Endothelial cell of umbilical vein (primary cell): ENCODE results near the gene RDH5. TPM values are rescaled to one million over a fixed set of nuclear protein-coding genes. Genes with fewer than 3 reads are reported as not detected.

ENCODE experiments used
- BruUV-seq: library from RNA; stranded (reverse); fragments of 400-500 nt; replicated peaks from 2 replicates; lab custom pipeline; 2021; lab: Mats Ljungman, UMichigan
- CTCF ChIA-PET: fragments of 300-600, 350-600 bp; sonication (Branson Sonifier 250); formaldehyde crosslinking; loops from one replicate; lab custom pipeline; 2021; ENCODE audit warnings: antibody characterized with exemption, inconsistent platforms; lab: Charles Lee
- POLR2A ChIA-PET: fragments of 300-600, 350-600 bp; sonication (Branson Sonifier 250); formaldehyde crosslinking; loops from one replicate; lab custom pipeline; 2021; ENCODE audit warnings: antibody characterized with exemption, inconsistent platforms; lab: Charles Lee
- DNase-seq: peaks from one replicate; pipeline ENCODE4 v3.0.0-alpha.2; 2011; ENCODE audit warnings: low read depth, low spot score
- FAIRE-seq: peaks from 2 replicates; lab custom pipeline; 2011; peaks lifted over from hg19 to GRCh38; lab: Jason Lieb, UNC
- H2AFZ ChIP-seq: 2 replicates; pipeline ENCODE4 v1.6.0; 2012; ENCODE audit warnings: low read depth, low read length, control low read depth, inconsistent platforms
- H3K27ac ChIP-seq: 2 replicates; pipeline ENCODE4 v1.5.1; 2011; ENCODE audit warnings: low read depth, mild to moderate bottlenecking, control low read depth, low read length, moderate library complexity; ENCODE audit not compliant: insufficient read depth
- H3K27me3 ChIP-seq, 2 experiments: 2 replicates each; pipeline versions ENCODE4 v1.6.0 to v1.6.1; 2011; ENCODE audit warnings: low read length in 2 of 2, mixed read lengths in 1 of 2; ENCODE audit not compliant: control insufficient read depth in 2 of 2, insufficient read depth in 2 of 2
- H3K36me3 ChIP-seq, 2 experiments: 2 replicates in 1 of 2; 3 replicates in 1 of 2; pipeline ENCODE4 v1.5.1; 2011; ENCODE audit warnings: low read length in 2 of 2, mild to moderate bottlenecking in 1 of 2, moderate library complexity in 1 of 2; ENCODE audit not compliant: control insufficient read depth in 2 of 2, insufficient read depth in 2 of 2; ENCODE audit errors: extremely low read depth in 1 of 2
- H3K4me1 ChIP-seq: 3 replicates; pipeline ENCODE4 v1.5.1; 2011; ENCODE audit warnings: mild to moderate bottlenecking, low read length; ENCODE audit not compliant: control insufficient read depth, insufficient read depth; ENCODE audit errors: extremely low read depth
- H3K4me2 ChIP-seq: 2 replicates; pipeline ENCODE4 v1.6.1; 2011; ENCODE audit warnings: low read length, control low read depth, mixed read lengths; ENCODE audit not compliant: insufficient read depth
- H3K4me3 ChIP-seq, 3 experiments: fragments of 200-600 bp in 1 of 3; sonication (generic), shearing (Covaris generic) in 1 of 3; replicated peaks in 1 of 3; 2 replicates each; pipeline ENCODE4 v1.5.1; 2011 to 2016; ENCODE audit warnings: control low read depth in 3 of 3, low read length in 3 of 3, mild to moderate bottlenecking in 2 of 3, inconsistent platforms in 1 of 3, low read depth in 1 of 3, moderate library complexity in 1 of 3; ENCODE audit not compliant: insufficient read depth in 1 of 3
- H3K79me2 ChIP-seq: 2 replicates; pipeline ENCODE4 v1.6.0; 2012; ENCODE audit warnings: low read length, inconsistent platforms; ENCODE audit not compliant: control insufficient read depth, insufficient read depth
- H3K9ac ChIP-seq: replicated peaks from 2 replicates; pipeline ENCODE3; 2011; ENCODE audit warnings: low read length, control low read depth; ENCODE audit not compliant: insufficient read depth; ENCODE audit errors: extremely low read depth
- H3K9me1 ChIP-seq: replicated peaks from 3 replicates; pipeline ENCODE4 v1.6.0; 2011; ENCODE audit warnings: mild to moderate bottlenecking, low read length; ENCODE audit not compliant: control insufficient read depth, insufficient read depth; ENCODE audit errors: extremely low read depth
- H3K9me3 ChIP-seq: replicated peaks from 2 replicates; pipeline ENCODE4 v1.5.1; 2012; ENCODE audit warnings: low read length, inconsistent platforms; ENCODE audit not compliant: control insufficient read depth, insufficient read depth
- H4K20me1 ChIP-seq: replicated peaks from 2 replicates; pipeline ENCODE3; 2011; ENCODE audit warnings: mild to moderate bottlenecking, low read length; ENCODE audit not compliant: control insufficient read depth, insufficient read depth; ENCODE audit errors: extremely low read depth
- EZH2 ChIP-seq: IDR thresholded peaks from 2 replicates; pipeline ENCODE4 v1.6.1; 2012; ENCODE audit warnings: borderline replicate concordance, low read depth, mild to moderate bottlenecking, moderate library complexity, low read length, inconsistent platforms; ENCODE audit not compliant: severe bottlenecking
- FOS ChIP-seq: IDR thresholded peaks from 2 replicates; pipeline ENCODE4 v1.6.1; 2011; ENCODE audit warnings: mild to moderate bottlenecking, low read length, moderate library complexity, borderline replicate concordance; ENCODE audit not compliant: insufficient read depth
- GATA2 ChIP-seq: IDR thresholded peaks from 2 replicates; pipeline ENCODE4 v1.7.0; 2011; ENCODE audit warnings: low read depth, mild to moderate bottlenecking, moderate library complexity, mixed read lengths, low read length; ENCODE audit not compliant: insufficient read length, insufficient read depth
- JUN ChIP-seq: IDR thresholded peaks from 2 replicates; pipeline ENCODE4 v1.6.1; 2011; ENCODE audit warnings: borderline replicate concordance, low read depth; ENCODE audit not compliant: insufficient read length, insufficient read depth
- MYC ChIP-seq: IDR thresholded peaks from one replicate; pipeline ENCODE4 v1.6.1; 2011; ENCODE audit warnings: mild to moderate bottlenecking, low read depth, low read length
- POLR2A ChIP-seq: IDR thresholded peaks from 2 replicates; pipeline ENCODE4 v1.6.1; 2012; ENCODE audit warnings: low read depth, mild to moderate bottlenecking, control low read depth, low read length
- POLR2AphosphoS5 ChIP-seq: IDR thresholded peaks from 2 replicates; pipeline ENCODE4 v1.6.1; 2012; ENCODE audit warnings: low read depth, mild to moderate bottlenecking, control low read depth, low read length, moderate library complexity; ENCODE audit not compliant: insufficient read depth
- dilution Hi-C: fragments of 300-500 bp; cut with MboI; formaldehyde crosslinking; loops from one replicate; pipeline ENCODE4 v1.15.0; 2019; ENCODE audit warnings: low sequenced_read_pairs; ENCODE audit not compliant: extremely low pct_ligation_motif_present
- intact Hi-C: fragments of 100-400 bp; cut with micrococcal nuclease; formaldehyde crosslinking; loops from one replicate; pipeline ENCODE4 v1.10.0; 2022
- polyA plus RNA-seq, 4 experiments: library from polyadenylated mRNA; depleted of rRNA in 3 of 4; stranded (reverse) in 3 of 4; unstranded in 1 of 4; fragments of >200 nt; gene quantifications; 2 replicates each; pipeline versions ENCODE4 v1.2.1 to v1.2.3, GENCODE V29; 2011 to 2012; ENCODE audit warnings: missing spikeins in 1 of 4
- total RNA-seq: library from RNA; stranded (reverse); gene quantifications from 2 replicates; pipeline ENCODE4 v1.2.3, GENCODE V29; 2021
- TF ChIP-seq, protein P1 (sequence below): IDR thresholded peaks from 2 replicates; pipeline ENCODE4 v1.6.1; 2011; ENCODE audit not compliant: insufficient read depth, insufficient read length
- TF ChIP-seq, protein P2 (sequence below), 2 donors: IDR thresholded peaks; 1 replicate in 1 of 2; 2 replicates in 1 of 2; pipeline ENCODE4 v1.5.1; 2011; ENCODE audit warnings: low read length in 2 of 2, mild to moderate bottlenecking in 2 of 2, moderate library complexity in 2 of 2, control low read depth in 1 of 2, inconsistent platforms in 1 of 2, low read depth in 1 of 2; ENCODE audit not compliant: insufficient read depth in 1 of 2; ENCODE audit errors: extremely low read depth in 1 of 2

RDH5 gene
- total and polyA plus RNA-seq, 2 donors (not counting 3 experiments of a cell fraction or from before 2014, with no cell fraction given): 2.7 to 3.7 TPM

DNA sequence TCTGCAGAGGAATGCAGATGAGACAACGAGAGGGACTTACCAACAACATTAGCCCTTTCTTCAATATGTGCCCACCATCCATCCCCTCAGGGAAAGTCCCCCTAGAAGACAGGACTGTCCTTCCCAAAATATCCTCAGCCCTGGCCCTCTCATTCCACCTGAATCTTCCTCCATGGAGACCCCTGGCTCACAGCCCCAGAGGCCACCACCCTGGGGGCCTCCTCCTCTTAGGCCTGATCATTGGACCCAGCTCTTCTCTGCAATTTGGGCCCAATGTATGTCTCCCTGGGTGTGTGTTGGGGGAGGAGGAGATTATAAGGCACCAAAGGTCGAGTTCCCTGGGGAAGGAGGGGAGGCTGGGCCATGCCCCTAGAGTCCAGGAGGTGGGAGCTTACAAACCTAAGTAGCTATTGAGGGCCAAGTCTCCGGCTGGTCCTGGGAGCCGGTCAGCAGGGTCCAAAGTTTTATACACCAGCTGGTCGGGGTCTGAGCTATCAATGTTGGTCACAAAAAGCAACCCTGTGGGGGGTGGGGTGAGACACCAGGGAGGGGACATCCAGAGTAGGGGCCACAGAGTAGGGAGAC is 20.6 kb upstream of the RDH5 start:
- CTCF ChIA-PET: interaction anchor here (1.0 to 1.5 kb wide), 3 partner anchors 11 to 54 kb away, joined by 3 to 5 read pairs (median 5); no protein-coding TSS in a partner anchor
- no peak overlapping the region for H3K4me3 ChIP-seq
- H3K9me3 ChIP-seq: no peaks in the 10 kb centered on the region
- intact Hi-C loops (loop anchor here (5.0 kb wide), 1 partner anchor 37 kb away; no protein-coding TSS in a partner anchor), dilution Hi-C loops (no loop called here)
- H3K79me2 ChIP-seq: no peaks in the 10 kb centered on the region
- H2AFZ ChIP-seq: no peak overlapping the region
- POLR2A ChIA-PET: no interaction called here
- no peak overlapping the region for H3K27ac ChIP-seq
- H3K9me1 ChIP-seq: no peaks in the 10 kb centered on the region
- no peaks in the 10 kb centered on the region for H3K4me1 ChIP-seq
- H3K27me3 ChIP-seq: no peaks in the 10 kb centered on the region
- no peak for FAIRE-seq
- no peak overlapping the region for H3K9ac ChIP-seq
- no peak for TF ChIP-seq GATA2
- TF ChIP-seq, protein P1, sequence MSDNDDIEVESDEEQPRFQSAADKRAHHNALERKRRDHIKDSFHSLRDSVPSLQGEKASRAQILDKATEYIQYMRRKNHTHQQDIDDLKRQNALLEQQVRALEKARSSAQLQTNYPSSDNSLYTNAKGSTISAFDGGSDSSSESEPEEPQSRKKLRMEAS: no peak
- no peak for TF ChIP-seq FOS
- no peak for TF ChIP-seq EZH2
- TF ChIP-seq POLR2AphosphoS5: no peak
- TF ChIP-seq JUN: no peak
- TF ChIP-seq MYC: no peak
- TF ChIP-seq POLR2A: no peak
- TF ChIP-seq, protein P2, sequence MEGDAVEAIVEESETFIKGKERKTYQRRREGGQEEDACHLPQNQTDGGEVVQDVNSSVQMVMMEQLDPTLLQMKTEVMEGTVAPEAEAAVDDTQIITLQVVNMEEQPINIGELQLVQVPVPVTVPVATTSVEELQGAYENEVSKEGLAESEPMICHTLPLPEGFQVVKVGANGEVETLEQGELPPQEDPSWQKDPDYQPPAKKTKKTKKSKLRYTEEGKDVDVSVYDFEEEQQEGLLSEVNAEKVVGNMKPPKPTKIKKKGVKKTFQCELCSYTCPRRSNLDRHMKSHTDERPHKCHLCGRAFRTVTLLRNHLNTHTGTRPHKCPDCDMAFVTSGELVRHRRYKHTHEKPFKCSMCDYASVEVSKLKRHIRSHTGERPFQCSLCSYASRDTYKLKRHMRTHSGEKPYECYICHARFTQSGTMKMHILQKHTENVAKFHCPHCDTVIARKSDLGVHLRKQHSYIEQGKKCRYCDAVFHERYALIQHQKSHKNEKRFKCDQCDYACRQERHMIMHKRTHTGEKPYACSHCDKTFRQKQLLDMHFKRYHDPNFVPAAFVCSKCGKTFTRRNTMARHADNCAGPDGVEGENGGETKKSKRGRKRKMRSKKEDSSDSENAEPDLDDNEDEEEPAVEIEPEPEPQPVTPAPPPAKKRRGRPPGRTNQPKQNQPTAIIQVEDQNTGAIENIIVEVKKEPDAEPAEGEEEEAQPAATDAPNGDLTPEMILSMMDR (IDR thresholded peaks at IDR 0.05; ENCODE audit: extremely low read depth in 1 of 2, insufficient read depth in 1 of 2, low read depth in 1 of 2, low read length in 2 of 2): no peak
- no peaks in the 10 kb centered on the region for H4K20me1 ChIP-seq
- no peak for DNase-seq
- no peaks in the 10 kb centered on the region for H3K36me3 ChIP-seq
- BruUV-seq: no TSS peak
- H3K4me2 ChIP-seq: no peak overlapping the region
